ENCODE measurements around the gene GFPT2.

- no peak for TF ChIP-seq EZH2 (IDR thresholded peaks at IDR 0.05; ENCODE audit: insufficient read depth, poor library complexity, severe bottlenecking)
- TF ChIP-seq EZH2phosphoT487 (IDR thresholded peaks at IDR 0.05; ENCODE audit: insufficient read depth, low read depth) = no peak
These were observed 16.7 kb downstream of the GFPT2 start for GRCh38 chr5:180336234-180337020.
